Small intestine (tissue), 7 donors: ENCODE measurements around the gene KPNA4. TPM values are rescaled to one million over a fixed set of nuclear protein-coding genes. Genes with fewer than 3 reads are reported as not detected.
"Not testable (repeated sequence)": the region's sequence is repeated elsewhere in the genome, so short reads cannot be mapped to it uniquely, and the experiment has no call there.

ENCODE experiments used
- DNase-seq, 2 donors: peaks; one replicate each; pipeline versions ENCODE4 v3.0.0 to v3.0.0-alpha.2; 2013
- FAIRE-seq: peaks from 2 replicates; lab custom pipeline; 2012; peaks lifted over from hg19 to GRCh38; lab: Jason Lieb, UNC
- H3K27ac ChIP-seq, 3 donors: one replicate each; pipeline ENCODE4 v1.5.1; 2013; ENCODE audit warnings: low read length in 2 of 3, mild to moderate bottlenecking in 2 of 3, control low read depth in 1 of 3, inconsistent platforms in 1 of 3, low read depth in 1 of 3, moderate library complexity in 1 of 3
- H3K27me3 ChIP-seq, 3 donors: one replicate each; pipeline ENCODE4 v1.6.1; 2013; ENCODE audit warnings: low read length in 3 of 3, inconsistent platforms in 1 of 3; ENCODE audit not compliant: control insufficient read depth in 3 of 3, insufficient read depth in 3 of 3
- H3K36me3 ChIP-seq, 3 donors: one replicate each; pipeline ENCODE4 v1.6.1; 2013; ENCODE audit warnings: low read length in 3 of 3, inconsistent platforms in 1 of 3, low read depth in 1 of 3, mild to moderate bottlenecking in 1 of 3, moderate library complexity in 1 of 3; ENCODE audit not compliant: control insufficient read depth in 3 of 3, insufficient read depth in 2 of 3
- H3K4me1 ChIP-seq, 3 donors: one replicate each; pipeline ENCODE4 v1.6.1; 2013; ENCODE audit warnings: low read length in 2 of 3, inconsistent platforms in 1 of 3, low read depth in 1 of 3, mild to moderate bottlenecking in 1 of 3, moderate library complexity in 1 of 3; ENCODE audit not compliant: control insufficient read depth in 3 of 3, insufficient read depth in 2 of 3
- H3K4me3 ChIP-seq, 3 donors: one replicate each; pipeline ENCODE4 v1.5.1; 2013; ENCODE audit warnings: low read length in 3 of 3, control low read depth in 1 of 3, inconsistent platforms in 1 of 3, low read depth in 1 of 3, mild to moderate bottlenecking in 1 of 3, moderate library complexity in 1 of 3
- H3K9me3 ChIP-seq, 2 donors: one replicate each; pipeline ENCODE4 v1.6.1; 2013; ENCODE audit warnings: low read depth in 1 of 2, low read length in 1 of 2; ENCODE audit not compliant: control insufficient read depth in 2 of 2, insufficient read depth in 1 of 2
- WGBS, 3 donors: extraction: QIAGEN DNeasy Blood & Tissue Kit; methylation state at CpG; one replicate each; pipeline ENCODE4 v1.1.7; 2013; 5-methylcytosine and 5-hydroxymethylcytosine counted together
- polyA plus RNA-seq, 4 donors: library from polyadenylated mRNA; stranded (reverse) in 3 of 4; unstranded in 1 of 4; fragments of 200-250 nt in 3 of 4; fragments of 120-200 nt in 1 of 4; gene quantifications; one replicate each; pipeline versions ENCODE4 v1.2.1 to v1.2.3, GENCODE V29; 2013
- donor health status: healthy with polysubstance abuse.
- donor health status: control.
- donor health status: control.
- donor health status: Bipolar disorder and iron deficiency.
- donor health status: healthy.

The KPNA4 gene
- polyA plus RNA-seq, 4 donors = 12.7 to 21.9 (median 13.1) TPM

GRCh38 chr3:160452251-160452650 is 113.1 kb downstream of the KPNA4 start:
- FAIRE-seq, H3K4me1 ChIP-seq: not testable (repeated sequence)
- 94 to 96% (median 94%) methylated on average over 14 to 19 of the region's 19 CpGs for WGBS, 3 donors

DNA sequence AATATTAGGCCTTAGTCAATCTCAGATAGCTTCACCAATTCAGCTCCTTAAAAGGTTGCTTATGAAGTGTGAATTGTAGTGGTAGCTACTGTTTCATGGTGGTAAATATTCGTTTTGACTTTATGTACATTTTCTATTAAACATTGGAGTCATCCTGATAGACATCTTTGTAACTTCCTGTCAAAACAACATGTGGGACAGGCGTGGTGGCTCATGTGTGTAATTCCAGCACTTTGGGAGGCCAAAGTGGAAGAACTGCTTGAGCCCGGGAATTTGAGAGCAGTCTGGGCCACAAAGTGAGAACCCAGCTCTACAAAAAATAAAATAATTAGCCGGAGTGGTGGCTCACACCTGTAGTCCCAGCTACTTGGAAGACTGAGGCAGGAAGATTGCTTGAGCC is 113.8 kb downstream of the KPNA4 start:
- 83 to 91% (median 84%) methylated on average over 4 of the region's 4 CpGs for WGBS, 3 donors
- peaks cover 0 to 3% (median 0%) of the 10 kb centered on the region in 3 donors for H3K27me3 ChIP-seq
- no peak overlapping the region for H3K4me3 ChIP-seq
- H3K36me3 ChIP-seq = peaks cover 0 to 2% (median 0%) of the 10 kb centered on the region in 3 donors
- H3K27ac ChIP-seq = no peak overlapping the region
- no peak for DNase-seq
- H3K4me1 ChIP-seq = peaks cover 0 to 7% (median 6%) of the 10 kb centered on the region in 3 donors
- FAIRE-seq = no peak
- peaks cover 0 to 9% of the 10 kb centered on the region in 2 donors for H3K9me3 ChIP-seq

More at GRCh38 chr3:160452251-160452650, 113.1 kb downstream of the KPNA4 start:
- not testable (repeated sequence) for DNase-seq, H3K4me3 ChIP-seq, H3K27me3 ChIP-seq, H3K27ac ChIP-seq, H3K9me3 ChIP-seq, H3K36me3 ChIP-seq

DNA sequence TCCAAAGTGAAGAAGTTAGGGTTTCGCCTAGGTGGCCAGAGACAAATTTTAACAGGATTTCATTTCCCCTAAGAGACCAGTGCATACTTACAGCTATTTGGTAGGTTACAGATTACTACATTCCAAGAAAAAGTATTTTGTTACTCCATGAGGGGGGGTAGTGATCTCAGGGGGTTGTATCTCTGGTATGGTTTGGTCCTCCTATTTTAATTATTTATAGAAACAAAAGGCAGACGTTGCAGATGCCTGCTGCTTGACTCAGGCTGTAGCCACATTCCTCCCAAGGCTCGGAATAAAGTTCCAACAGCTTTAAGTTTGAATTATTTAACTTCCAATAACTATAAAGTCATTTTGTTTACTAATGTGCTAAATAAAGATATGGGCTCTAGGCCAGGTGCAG is 114.5 kb downstream of the KPNA4 start:
- DNase-seq = no peak
- H3K27ac ChIP-seq = no peak overlapping the region
- peaks cover 0 to 3% (median 0%) of the 10 kb centered on the region in 3 donors for H3K27me3 ChIP-seq
- WGBS, 3 donors = 70 to 81% (median 79%) methylated on average over 3 of the region's 3 CpGs
- H3K9me3 ChIP-seq = peaks cover 0 to 9% of the 10 kb centered on the region in 2 donors
- H3K4me3 ChIP-seq = no peak overlapping the region
- H3K4me1 ChIP-seq = peaks cover 0 to 7% (median 6%) of the 10 kb centered on the region in 3 donors
- peaks cover 0 to 4% (median 0%) of the 10 kb centered on the region in 3 donors for H3K36me3 ChIP-seq
- no peak for FAIRE-seq

DNA sequence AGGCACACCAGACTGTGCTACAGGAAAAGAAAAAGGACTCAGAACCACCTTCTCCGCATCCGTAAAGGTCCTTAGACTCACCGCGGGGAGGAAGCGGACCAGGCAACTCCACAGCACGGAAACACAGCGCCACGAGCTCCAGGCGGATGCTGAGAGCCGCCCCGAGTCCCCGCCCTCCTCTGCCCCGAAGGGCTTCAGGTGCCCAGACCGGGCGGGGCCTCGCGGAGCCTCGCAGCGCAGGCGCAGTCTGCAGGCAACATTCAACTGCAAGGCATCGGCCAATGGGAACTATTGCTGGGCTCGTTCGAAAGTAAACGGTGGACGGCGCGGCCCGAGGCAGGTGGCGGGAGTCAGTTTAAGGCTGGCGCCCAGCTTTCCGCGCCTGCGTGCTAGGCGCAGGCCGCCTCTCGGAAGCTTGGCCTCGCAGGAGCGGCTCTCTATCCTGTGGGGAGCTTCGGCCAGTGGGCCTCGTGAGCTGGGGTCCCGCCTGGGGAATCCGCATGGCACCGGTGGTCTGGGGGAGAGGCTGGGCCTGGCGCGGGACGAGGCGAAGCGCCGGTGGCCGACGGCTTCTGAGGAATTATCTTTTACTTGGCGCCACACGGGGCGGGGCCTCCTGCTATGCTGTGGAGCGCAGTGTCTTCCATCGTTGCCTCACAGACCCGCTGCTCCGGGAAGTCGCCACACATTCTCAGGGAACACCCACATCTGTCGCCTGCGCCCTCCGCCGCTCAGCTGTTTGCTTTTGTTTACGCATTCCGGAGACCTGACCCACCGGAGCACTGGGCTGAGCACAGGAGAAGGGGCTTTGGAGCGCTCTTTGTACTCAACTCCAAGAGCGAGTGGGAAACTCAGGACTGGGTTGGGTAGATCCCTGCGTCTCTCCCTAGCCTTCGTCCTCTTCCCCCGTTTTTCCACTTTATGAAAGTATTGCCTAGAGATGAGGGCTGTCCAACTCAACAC is 115.5 kb downstream of the KPNA4 start, which contains the start of gene TRIM59:
Gene TRIM59 (minus strand): TSS at position 151 of the 963 bp plus-strand sequence. CDS start 10,603 bp downstream, outside the sequence.
- Histone ChIP-seq H3K4me1 (peaks cover 0 to 7% (median 6%) of the 10 kb centered on the region in 3 donors), H3K4me3 (peak within 1 kb of the TSS; percentile 75 to 91 (median 83)), H3K36me3 (peaks cover 0 to 9% (median 0%) of the 10 kb centered on the region in 3 donors), H3K9me3 (peaks cover 0 to 9% of the 10 kb centered on the region in 2 donors), H3K27me3 (peaks cover 0 to 3% (median 0%) of the 10 kb centered on the region in 3 donors), H3K27ac (peak within 1 kb of the TSS; percentile 91 to 95 (median 92))
- 10 to 21% (median 20%) methylated on average over 59 to 71 of the region's 71 CpGs for WGBS, 3 donors
- DNase-seq (peak; percentile 97 to 99), FAIRE-seq (no peak)

- Histone ChIP-seq H3K27me3 (peaks cover 0 to 3% (median 0%) of the 10 kb centered on the region in 3 donors), H3K4me1 (peaks cover 0 to 7% (median 6%) of the 10 kb centered on the region in 3 donors), H3K9me3 (peaks cover 0 to 9% of the 10 kb centered on the region in 2 donors), H3K4me3 (peak overlapping the region; percentile 75 to 91 (median 83)), H3K36me3 (peaks cover 0 to 9% (median 0%) of the 10 kb centered on the region in 3 donors), H3K27ac (peak overlapping the region; percentile 91 to 95 (median 92))
- DNase-seq (peak in 1 of 2 donors; percentile 13), FAIRE-seq (no peak)
- 1 to 2% (median 2%) methylated on average over 26 of the region's 26 CpGs for WGBS, 3 donors
Observed at GRCh38 chr3:160448845-160449635, 116.3 kb downstream of the KPNA4 start.

DNA sequence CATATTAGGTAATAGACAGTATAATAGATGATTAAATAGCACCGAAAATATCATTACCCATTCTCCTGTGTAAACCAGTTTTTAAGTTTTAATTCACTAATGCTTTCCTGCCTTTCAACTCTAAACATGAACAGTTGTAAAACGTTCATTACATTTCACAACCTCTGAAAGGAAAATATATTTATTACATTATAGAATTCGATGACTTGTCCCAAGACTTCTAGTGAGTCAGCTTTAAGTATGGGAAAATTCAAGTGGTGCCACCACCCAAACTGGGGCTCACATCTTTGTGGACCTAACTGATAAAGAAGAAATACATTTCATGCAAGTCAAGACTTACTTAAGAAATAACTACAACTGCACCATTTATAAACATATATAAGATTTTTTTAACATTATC is 117.8 kb downstream of the KPNA4 start:
- H3K27ac ChIP-seq = no peak overlapping the region
- peak in 1 of 2 donors; percentile 11 for DNase-seq
- H3K9me3 ChIP-seq = peaks cover 0 to 9% of the 10 kb centered on the region in 2 donors
- peaks cover 0 to 12% (median 0%) of the 10 kb centered on the region in 3 donors for H3K36me3 ChIP-seq
- FAIRE-seq = no peak
- peaks cover 0 to 3% (median 0%) of the 10 kb centered on the region in 3 donors for H3K27me3 ChIP-seq
- H3K4me3 ChIP-seq = no peak overlapping the region
- WGBS, 3 donors = 44 to 50% (median 45%) methylated on average over 3 of the region's 3 CpGs
- peaks cover 0 to 7% (median 6%) of the 10 kb centered on the region in 3 donors for H3K4me1 ChIP-seq

DNA sequence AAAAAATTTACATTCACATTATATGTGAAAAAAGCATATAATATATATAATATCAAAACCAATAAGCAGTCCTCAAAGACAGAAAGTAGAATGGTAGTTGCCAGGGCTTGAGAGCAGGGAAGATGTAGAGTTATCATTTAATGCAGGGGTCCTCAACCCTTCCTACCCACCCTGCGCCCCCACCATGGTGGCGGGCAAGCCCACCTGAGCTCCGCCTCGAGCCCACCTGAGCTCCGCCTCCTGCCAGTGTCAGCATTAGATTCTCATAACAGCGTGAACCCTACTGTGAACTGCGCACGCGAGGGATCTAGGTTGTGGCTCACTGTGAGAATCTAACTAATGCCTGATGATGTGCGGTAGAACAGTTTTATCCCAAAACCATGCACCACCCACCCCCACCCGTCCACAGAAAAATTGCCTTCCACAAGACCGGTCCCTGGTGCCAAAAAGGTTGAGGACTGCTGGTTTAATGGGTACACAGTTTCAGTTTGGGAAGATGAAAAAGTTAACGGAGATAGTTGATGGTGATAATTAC is 118.8 kb downstream of the KPNA4 start:
- Histone ChIP-seq H3K36me3 (peaks cover 0 to 12% (median 0%) of the 10 kb centered on the region in 3 donors), H3K27ac (no peak overlapping the region), H3K4me3 (no peak overlapping the region), H3K4me1 (peaks cover 0 to 7% (median 6%) of the 10 kb centered on the region in 3 donors), H3K9me3 (peaks cover 0 to 9% of the 10 kb centered on the region in 2 donors), H3K27me3 (peaks cover 0 to 3% (median 0%) of the 10 kb centered on the region in 3 donors)
- 94 to 95% (median 95%) methylated on average over 13 of the region's 13 CpGs for WGBS, 3 donors
- FAIRE-seq = no peak
- no peak for DNase-seq
